Activated CD8-positive, alpha-beta T cell treated with anti-CD3 and anti-CD28 coated beads, Interleukin-2, amount 10 ng/mL, durations not matched to agents 7 days and 5 days (primary cell): ENCODE data around the gene CARD18. TPM values are rescaled to one million over a fixed set of nuclear protein-coding genes. Genes with fewer than 3 reads are reported as not detected.

ENCODE experiments used
- ATAC-seq: fragments of 150-1000 bp; cut with Tn5 transposase; one replicate; pipeline ENCODE4 v1.10.0; 2021; ENCODE audit warnings: moderate library complexity
- CTCF ChIA-PET: fragments of 350-600 bp; sonication (Branson Sonifier 250); formaldehyde crosslinking; loops from one replicate; lab custom pipeline; 2021; ENCODE audit warnings: antibody characterized with exemption; lab: Charles Lee
- POLR2A ChIA-PET: fragments of 350-600 bp; sonication (Branson Sonifier 250); formaldehyde crosslinking; loops from one replicate; lab custom pipeline; 2021; ENCODE audit warnings: antibody characterized with exemption; lab: Charles Lee
- DNase-seq: peaks from one replicate; pipeline ENCODE4 v3.0.0-alpha.2; 2020
- H3K27ac Mint-ChIP-seq: one replicate; pipeline ENCODE4 v1.8.0; 2021; ENCODE audit warnings: mild to moderate bottlenecking, mixed read lengths
- H3K27me3 Mint-ChIP-seq: one replicate; pipeline ENCODE4 v1.8.0; 2021; ENCODE audit warnings: low read depth, mixed read lengths
- H3K36me3 Mint-ChIP-seq: one replicate; pipeline ENCODE4 v1.8.0; 2021; ENCODE audit warnings: low read depth, mixed read lengths
- H3K4me1 Mint-ChIP-seq: one replicate; pipeline ENCODE4 v1.8.0; 2021; ENCODE audit warnings: low read depth, mixed read lengths
- H3K4me3 Mint-ChIP-seq: one replicate; pipeline ENCODE4 v1.8.0; 2021; ENCODE audit warnings: mild to moderate bottlenecking, mixed read lengths
- H3K9me3 Mint-ChIP-seq: one replicate; pipeline ENCODE4 v1.8.0; 2022; ENCODE audit warnings: mixed read lengths; ENCODE audit not compliant: insufficient read depth
- total RNA-seq, 2 experiments: library from RNA; stranded (reverse); gene quantifications; one replicate each; pipeline ENCODE4 v1.2.3, GENCODE V29; 2021

Gene CARD18
- total RNA-seq, 2 experiments from 2014 or later: not detected

DNA sequence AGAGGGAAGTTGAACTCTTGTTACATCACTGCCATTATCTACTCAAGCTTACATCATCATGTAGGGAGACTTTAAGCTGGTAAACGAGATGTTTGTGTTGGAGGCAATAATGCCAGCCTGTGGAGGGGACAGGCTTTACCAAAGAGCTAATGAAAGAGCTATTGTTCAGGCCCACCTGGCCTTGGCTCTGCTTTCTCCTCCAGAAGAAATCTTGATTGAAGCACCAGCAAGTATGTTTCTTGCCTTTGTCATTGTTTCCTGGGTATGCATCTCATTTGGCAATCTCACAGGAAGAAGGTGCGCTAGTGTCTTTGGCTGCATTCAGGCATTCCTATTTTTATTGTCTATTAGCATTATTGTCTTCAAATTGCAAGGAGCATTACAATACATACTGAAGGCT is 16.7 kb upstream of the CARD18 start:
- Mint-ChIP-seq H3K4me3 (no peak overlapping the region), H3K9me3 (no peaks in the 10 kb centered on the region), H3K27me3 (no peaks in the 10 kb centered on the region), H3K36me3 (no peaks in the 10 kb centered on the region), H3K4me1 (no peaks in the 10 kb centered on the region), H3K27ac (no peak overlapping the region)
- POLR2A ChIA-PET: no interaction called here
- ATAC-seq (no peak), DNase-seq (no peak)
- CTCF ChIA-PET: no interaction called here

DNA sequence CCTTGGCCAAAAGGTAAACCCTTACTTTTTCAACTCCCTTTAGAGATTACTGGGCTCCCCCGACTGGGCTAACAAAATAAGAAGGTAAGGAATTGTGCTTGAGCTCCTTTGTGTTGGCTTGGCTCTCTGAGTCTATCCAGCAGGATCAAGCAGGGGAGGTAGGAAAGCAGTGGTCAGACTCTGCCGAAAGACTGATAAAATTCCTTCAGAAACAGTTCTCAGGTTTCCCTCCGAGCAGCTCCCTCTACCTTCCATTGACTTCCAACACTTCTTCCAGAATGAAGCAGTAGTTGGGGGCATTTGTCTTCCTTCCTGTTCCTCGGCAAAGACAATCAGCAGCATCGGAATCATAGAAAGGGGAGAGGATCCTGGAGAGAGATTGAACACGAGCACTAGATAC is 16.1 kb upstream of the CARD18 start:
- no peaks in the 10 kb centered on the region for H3K27me3 Mint-ChIP-seq
- ATAC-seq: no peak

DNA sequence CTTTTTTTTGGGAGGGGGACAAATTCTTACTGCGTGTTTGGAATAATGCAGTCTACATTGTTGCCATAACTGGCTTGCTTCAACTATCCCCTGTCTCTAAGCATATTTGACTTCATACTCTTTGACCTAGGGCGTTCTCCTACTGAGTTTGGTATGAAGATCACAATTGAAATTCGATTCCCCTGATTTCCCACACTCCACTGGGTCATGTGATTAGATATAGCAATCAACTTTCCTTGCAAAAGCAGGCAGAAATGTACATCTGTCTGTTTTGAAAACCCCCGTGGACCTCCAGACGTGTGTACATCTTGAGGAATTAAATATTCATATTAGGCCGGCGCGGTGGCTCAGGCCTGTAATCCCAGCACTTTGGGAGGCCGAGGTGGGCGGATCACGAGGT is 13.8 kb upstream of the CARD18 start:
- Mint-ChIP-seq H3K36me3 (no peaks in the 10 kb centered on the region), H3K4me3 (no peak overlapping the region), H3K9me3 (no peaks in the 10 kb centered on the region), H3K4me1 (no peaks in the 10 kb centered on the region), H3K27ac (no peak overlapping the region), H3K27me3 (peaks cover 3% of the 10 kb centered on the region)
- POLR2A ChIA-PET: no interaction called here
- CTCF ChIA-PET: no interaction called here
- DNase-seq (no peak), ATAC-seq (no peak)

More for the DNA sequence above, 16.1 kb upstream of the CARD18 start:
- Mint-ChIP-seq H3K36me3 (no peaks in the 10 kb centered on the region), H3K4me1 (no peaks in the 10 kb centered on the region), H3K4me3 (no peak overlapping the region), H3K9me3 (no peaks in the 10 kb centered on the region), H3K27ac (no peak overlapping the region)
- no peak for DNase-seq
- ChIA-PET CTCF (no interaction called here), POLR2A (no interaction called here)

DNA sequence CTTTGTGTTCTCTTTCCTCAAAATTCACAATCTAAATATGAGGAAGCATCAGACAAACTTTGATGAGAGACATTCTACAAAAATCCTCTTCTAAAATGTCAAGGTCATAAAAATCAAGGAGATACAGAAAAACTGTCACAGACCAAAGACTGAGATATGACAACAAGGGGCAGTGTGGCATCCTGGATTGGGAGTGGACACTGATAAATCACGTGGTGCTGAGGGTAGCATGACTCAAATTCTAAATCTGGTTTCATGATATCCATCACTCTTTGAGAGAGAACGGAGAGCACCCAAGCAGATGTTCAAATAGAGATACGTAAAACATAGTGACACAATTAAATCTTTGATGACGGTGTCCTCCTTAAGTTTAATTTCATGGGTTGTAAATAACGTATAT is 13.0 kb upstream of the CARD18 start:
- ATAC-seq: no peak
- no peak for DNase-seq
- H3K4me3 Mint-ChIP-seq: no peak overlapping the region
- peaks cover 3% of the 10 kb centered on the region for H3K27me3 Mint-ChIP-seq
- ChIA-PET POLR2A (no interaction called here), CTCF (no interaction called here)
- H3K36me3 Mint-ChIP-seq: no peaks in the 10 kb centered on the region
- H3K9me3 Mint-ChIP-seq: no peaks in the 10 kb centered on the region
- H3K27ac Mint-ChIP-seq: no peak overlapping the region
- no peaks in the 10 kb centered on the region for H3K4me1 Mint-ChIP-seq

DNA sequence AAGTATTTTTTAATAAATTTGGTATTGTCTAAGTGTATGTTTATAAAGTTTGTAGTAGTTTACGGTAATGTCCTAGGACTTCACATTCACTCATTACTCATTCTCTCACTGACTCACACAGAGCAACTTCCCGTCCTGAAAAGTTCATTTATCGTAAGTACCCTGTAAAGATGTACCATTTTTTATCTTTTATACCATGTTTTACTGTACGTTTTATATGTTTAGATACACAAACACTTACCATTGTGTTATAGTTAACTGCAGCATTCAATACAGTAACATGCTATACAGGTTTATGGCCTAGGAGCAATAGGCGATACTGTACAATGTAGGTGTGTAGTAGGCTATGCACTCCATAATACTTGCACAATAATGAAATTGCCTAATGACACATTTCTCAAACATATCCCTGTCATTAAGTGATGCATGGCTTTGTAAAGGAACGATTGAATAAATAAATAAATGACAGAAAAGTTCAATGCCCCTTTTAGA is 12.5 kb upstream of the CARD18 start:
- Mint-ChIP-seq H3K4me3 (no peak overlapping the region), H3K27me3 (peaks cover 3% of the 10 kb centered on the region), H3K27ac (no peak overlapping the region), H3K4me1 (no peaks in the 10 kb centered on the region), H3K36me3 (no peaks in the 10 kb centered on the region), H3K9me3 (no peaks in the 10 kb centered on the region)
- DNase-seq (no peak), ATAC-seq (no peak)
- POLR2A ChIA-PET: no interaction called here
- CTCF ChIA-PET: no interaction called here

DNA sequence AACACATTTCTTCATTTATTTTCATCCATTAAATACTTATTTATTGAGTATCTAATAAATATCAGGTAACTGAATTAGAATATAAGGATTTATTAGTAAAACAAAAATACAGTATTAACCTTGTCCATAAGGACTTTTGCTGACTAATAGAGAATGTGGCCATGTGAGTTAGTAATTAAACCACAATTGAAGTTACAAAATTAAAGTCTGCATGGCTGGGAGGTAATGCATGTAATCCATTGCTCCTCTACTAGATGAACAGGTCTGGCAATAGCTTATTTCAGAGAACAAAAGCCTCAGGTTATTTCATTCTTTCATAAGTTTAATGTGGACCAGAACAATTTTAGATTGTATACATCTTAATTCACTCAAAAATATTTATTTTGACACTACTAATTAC is 9.9 kb upstream of the CARD18 start:
- POLR2A ChIA-PET: no interaction called here
- Mint-ChIP-seq H3K36me3 (no peaks in the 10 kb centered on the region), H3K27me3 (peaks cover 3% of the 10 kb centered on the region), H3K9me3 (no peaks in the 10 kb centered on the region), H3K27ac (no peak overlapping the region), H3K4me1 (no peaks in the 10 kb centered on the region), H3K4me3 (no peak overlapping the region)
- DNase-seq (no peak), ATAC-seq (no peak)
- CTCF ChIA-PET: no interaction called here

DNA sequence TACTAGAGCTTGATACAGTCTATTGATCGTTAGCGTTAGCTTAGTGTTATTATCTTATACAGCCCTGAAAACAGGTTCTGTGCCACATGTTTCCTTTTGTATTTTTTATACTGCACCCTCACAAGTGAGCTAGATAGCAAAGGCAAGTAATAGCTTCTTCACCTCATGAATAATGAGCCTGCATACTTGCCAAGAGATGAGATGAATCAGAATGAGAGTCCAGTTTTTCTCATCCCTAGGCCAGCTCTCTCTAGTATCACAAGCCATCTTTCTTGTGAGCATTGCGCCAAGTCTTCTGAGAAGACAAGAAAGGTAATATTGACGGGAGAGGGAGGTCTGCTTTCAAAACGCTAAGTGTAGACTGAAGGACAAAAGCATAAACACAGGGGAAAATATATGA is 8.7 kb upstream of the CARD18 start:
- ChIA-PET CTCF (interaction anchor here (0.9 kb wide), 1 partner anchor 12 kb away, joined by 3 read pairs; no protein-coding TSS in a partner anchor), POLR2A (no interaction called here)
- peaks cover 3% of the 10 kb centered on the region for H3K27me3 Mint-ChIP-seq
- no peak overlapping the region for H3K27ac Mint-ChIP-seq
- H3K4me1 Mint-ChIP-seq: no peaks in the 10 kb centered on the region
- no peak overlapping the region for H3K4me3 Mint-ChIP-seq
- H3K36me3 Mint-ChIP-seq: no peaks in the 10 kb centered on the region
- H3K9me3 Mint-ChIP-seq: no peaks in the 10 kb centered on the region
- ATAC-seq: no peak
- no peak for DNase-seq

DNA sequence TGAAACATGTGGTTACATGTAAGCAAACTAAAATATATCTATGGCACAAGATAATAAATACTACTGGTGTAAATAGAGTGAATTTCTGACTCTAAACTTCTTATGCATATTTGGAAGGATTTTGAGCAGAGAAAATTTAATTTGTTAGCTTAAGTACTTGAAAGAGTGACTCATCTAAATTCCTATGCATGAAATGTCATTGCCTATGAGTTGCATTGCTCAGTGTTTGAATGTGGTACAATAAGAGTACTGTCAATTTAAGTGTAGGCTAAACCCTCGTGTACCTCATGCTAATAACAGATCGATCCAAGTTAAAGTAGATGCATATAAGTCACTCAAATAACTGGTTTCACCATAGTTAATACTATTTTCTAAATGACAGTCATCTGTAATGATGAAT is 5.3 kb upstream of the CARD18 start:
- H3K9me3 Mint-ChIP-seq: no peaks in the 10 kb centered on the region
- no peak overlapping the region for H3K27ac Mint-ChIP-seq
- ATAC-seq (no peak), DNase-seq (no peak)
- ChIA-PET CTCF (no interaction called here), POLR2A (no interaction called here)
- no peaks in the 10 kb centered on the region for H3K36me3 Mint-ChIP-seq
- no peaks in the 10 kb centered on the region for H3K4me1 Mint-ChIP-seq
- H3K27me3 Mint-ChIP-seq: peaks cover 2% of the 10 kb centered on the region
- no peak overlapping the region for H3K4me3 Mint-ChIP-seq

DNA sequence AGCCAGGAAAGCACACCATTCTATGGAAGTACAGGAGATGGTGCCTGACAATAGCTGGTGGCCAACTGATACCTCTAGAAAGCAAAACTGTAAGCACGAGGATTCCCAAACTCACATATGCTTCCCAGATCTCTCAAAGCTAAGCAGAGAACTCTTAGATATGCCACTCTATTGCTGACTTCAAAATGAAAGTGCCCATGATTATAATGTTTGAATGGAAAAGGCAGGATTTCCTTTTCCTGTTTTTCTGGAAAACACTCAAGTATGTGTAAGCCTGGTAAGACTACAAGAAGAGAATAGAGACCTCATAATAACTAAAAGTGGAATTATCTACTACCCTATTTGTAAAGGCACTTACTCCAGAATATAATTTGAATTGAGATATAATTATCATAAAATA is 2.6 kb upstream of the CARD18 start:
- H3K36me3 Mint-ChIP-seq: no peaks in the 10 kb centered on the region
- DNase-seq (no peak), ATAC-seq (no peak)
- POLR2A ChIA-PET: no interaction called here
- no peak overlapping the region for H3K27ac Mint-ChIP-seq
- no peak overlapping the region for H3K4me3 Mint-ChIP-seq
- H3K4me1 Mint-ChIP-seq: no peaks in the 10 kb centered on the region
- peaks cover 2% of the 10 kb centered on the region for H3K27me3 Mint-ChIP-seq
- H3K9me3 Mint-ChIP-seq: no peaks in the 10 kb centered on the region
- CTCF ChIA-PET: no interaction called here

DNA sequence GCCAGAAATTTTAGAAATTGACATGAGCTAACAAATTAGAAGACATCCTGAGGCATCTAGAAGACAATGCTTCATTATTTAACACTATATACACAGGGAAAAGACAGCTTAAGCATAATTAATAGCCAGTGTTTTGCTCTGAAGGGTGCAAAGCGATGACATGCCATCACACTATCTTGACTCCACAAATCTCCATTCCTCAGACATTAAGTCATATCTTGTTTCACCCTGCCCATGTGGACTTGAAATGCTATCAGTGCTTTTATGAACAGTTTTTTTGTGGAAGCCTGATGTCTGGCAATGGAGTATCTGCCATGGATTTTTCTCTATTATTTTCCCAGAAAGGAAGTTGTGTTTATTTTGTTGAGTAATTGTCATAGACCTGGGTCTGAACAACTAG is 2.3 kb downstream of the CARD18 start:
- Mint-ChIP-seq H3K4me1 (no peaks in the 10 kb centered on the region), H3K36me3 (no peaks in the 10 kb centered on the region), H3K9me3 (no peaks in the 10 kb centered on the region), H3K27ac (no peak overlapping the region), H3K27me3 (no peaks in the 10 kb centered on the region), H3K4me3 (no peak overlapping the region)
- no peak for DNase-seq
- no peak for ATAC-seq
- ChIA-PET POLR2A (no interaction called here), CTCF (no interaction called here)

DNA sequence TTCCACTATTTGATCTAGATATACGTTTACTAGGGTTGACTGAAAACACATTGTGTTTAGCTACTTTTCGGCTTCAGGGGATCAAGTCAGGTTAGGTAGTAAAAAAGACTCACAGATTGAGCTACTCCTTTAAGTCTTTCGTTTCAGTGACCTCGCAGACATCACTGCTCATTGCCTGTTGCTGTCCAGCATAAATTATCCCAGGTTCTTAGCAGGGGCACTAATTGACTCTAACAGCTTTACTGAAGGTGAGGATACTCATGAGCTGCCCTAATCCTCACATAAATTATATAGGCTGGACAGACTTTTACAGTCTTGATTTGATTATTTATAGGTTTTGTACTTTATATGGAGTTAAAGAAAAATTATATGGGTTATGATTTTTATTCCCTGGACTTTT is 3.7 kb downstream of the CARD18 start:
- no peaks in the 10 kb centered on the region for H3K27me3 Mint-ChIP-seq
- ChIA-PET CTCF (no interaction called here), POLR2A (no interaction called here)
- no peaks in the 10 kb centered on the region for H3K9me3 Mint-ChIP-seq
- no peak for DNase-seq
- no peak for ATAC-seq
- no peak overlapping the region for H3K27ac Mint-ChIP-seq
- no peak overlapping the region for H3K4me3 Mint-ChIP-seq
- H3K4me1 Mint-ChIP-seq: no peaks in the 10 kb centered on the region
- H3K36me3 Mint-ChIP-seq: no peaks in the 10 kb centered on the region

DNA sequence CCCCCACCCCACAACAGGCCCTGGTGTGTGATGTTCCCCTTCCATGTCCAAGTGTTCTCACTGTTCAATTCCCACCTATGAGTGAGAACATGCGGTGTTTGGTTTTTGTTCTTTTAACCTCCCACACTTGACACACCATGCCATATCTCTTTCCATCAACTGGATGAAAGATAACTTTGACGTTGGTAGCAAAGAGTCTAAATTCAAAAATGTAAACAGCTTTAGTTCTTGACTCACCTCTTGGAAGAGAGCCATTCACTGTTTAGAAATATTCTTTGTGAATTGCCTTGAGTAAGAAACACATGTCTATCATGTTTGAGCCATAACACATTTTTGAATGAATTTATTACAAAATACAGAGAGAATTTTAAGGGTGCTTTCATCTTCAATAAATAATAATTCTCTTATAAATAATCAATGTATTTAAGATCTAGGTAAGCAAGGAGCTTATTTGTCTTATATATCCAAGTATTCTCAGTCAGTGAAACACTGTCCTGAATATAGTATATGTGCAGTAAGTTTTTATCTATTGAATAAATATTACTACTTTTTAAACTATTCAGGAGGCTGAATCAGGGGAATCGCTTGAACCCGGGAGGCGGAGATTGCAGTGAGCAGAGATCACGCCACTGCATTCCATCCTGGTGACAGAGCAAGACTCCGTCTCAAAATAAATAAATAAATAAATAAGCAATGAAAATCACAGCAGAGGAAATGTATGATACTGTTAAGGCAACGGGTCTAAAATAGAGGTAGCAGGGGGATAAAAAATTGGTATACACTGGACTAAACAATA is 6.7 kb downstream of the CARD18 start:
- H3K4me1 Mint-ChIP-seq: no peaks in the 10 kb centered on the region
- H3K27me3 Mint-ChIP-seq: peaks cover 2% of the 10 kb centered on the region
- ChIA-PET POLR2A (no interaction called here), CTCF (no interaction called here)
- ATAC-seq (no peak), DNase-seq (no peak)
- no peak overlapping the region for H3K27ac Mint-ChIP-seq
- no peak overlapping the region for H3K4me3 Mint-ChIP-seq
- H3K36me3 Mint-ChIP-seq: no peaks in the 10 kb centered on the region
- no peaks in the 10 kb centered on the region for H3K9me3 Mint-ChIP-seq
